ENCODE data around the gene FAM83D. TPM values are rescaled to one million over a fixed set of nuclear protein-coding genes. Genes with fewer than 3 reads are reported as not detected.

Gene FAM83D
- total RNA-seq, 1 donor, result 2.1 TPM

DNA sequence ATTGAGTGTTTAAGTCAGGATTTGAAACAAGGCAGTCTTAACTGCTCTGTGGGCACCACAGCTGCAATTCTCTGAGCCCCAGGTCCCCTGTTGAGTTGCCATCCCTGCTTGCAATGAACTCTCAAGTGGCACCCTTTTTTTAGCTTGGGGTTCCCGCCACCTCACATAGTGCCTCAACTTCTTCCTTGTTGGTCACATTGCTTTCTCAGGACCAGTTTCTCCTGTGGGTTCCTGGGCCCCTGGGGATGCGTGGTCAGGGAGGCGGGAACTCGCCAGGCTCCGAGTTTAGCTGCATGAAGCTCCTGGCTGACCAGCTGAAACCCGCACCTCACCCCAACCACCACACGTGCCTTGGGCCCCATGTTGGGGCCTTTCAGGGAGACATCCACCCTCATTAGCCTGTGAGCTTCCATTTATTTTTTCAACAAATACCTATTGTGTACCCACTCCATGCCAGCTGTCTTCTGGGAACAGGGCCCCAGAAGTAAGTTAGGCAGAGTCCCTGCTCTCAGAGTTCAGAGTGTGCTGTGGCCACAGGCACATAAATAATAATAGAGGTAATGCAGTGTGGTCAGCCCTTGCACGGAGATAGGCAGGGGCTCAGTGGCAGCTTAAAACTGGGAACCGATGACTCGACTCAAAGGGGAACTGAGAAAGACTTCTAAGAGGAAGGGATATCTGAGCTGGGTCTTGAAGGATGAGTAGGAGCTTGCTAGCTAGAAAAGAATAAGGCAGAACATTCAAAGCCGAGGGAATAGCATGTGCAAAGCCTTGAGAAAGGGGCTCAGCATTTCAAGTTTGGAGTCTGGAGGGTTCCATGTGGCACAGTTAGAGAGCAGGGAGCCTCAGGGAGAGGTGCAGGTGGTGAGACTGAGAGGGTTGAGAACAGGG is 33.9 kb upstream of the FAM83D start:
- Histone ChIP-seq H3K4me1 (ENCODE audit: insufficient read depth, low read length) (peaks cover 25% of the 10 kb centered on the region), H3K27me3 (ENCODE audit: insufficient read depth, low read length) (no peaks in the 10 kb centered on the region), H3K9me3 (ENCODE audit: low read depth, low read length) (no peaks in the 10 kb centered on the region), H3K4me3 (ENCODE audit: low read length) (no peak overlapping the region)

DNA sequence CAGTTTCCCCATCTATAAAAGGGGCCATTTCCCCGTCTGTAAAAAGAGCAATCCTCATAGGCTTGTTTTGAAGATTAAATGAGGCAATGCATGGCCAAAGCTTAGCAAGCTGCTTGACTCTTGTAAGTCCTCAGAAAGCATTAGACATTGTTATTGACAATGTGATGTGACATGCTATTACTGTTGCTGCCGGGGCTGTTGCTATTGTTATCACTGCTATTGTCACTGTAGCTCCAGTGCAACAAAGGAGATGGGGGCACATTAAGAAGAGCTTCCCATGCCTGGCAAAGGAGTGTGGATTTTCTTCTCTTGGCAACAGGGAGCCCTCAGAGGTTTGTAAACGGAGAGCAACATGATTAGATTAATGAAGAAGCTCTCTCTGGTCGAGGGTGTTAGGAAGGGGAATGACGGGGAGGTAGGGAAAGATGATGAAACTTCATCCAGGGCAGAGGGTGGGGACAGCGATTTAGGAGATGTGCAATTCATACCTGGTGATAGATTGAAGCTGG is 33.1 kb upstream of the FAM83D start:
- peaks cover 25% of the 10 kb centered on the region for H3K4me1 ChIP-seq (ENCODE audit: insufficient read depth, low read length)
- H3K9me3 ChIP-seq (ENCODE audit: low read depth, low read length), result no peaks in the 10 kb centered on the region
- no peak overlapping the region for H3K4me3 ChIP-seq (ENCODE audit: low read length)
- no peaks in the 10 kb centered on the region for H3K27me3 ChIP-seq (ENCODE audit: insufficient read depth, low read length)

DNA sequence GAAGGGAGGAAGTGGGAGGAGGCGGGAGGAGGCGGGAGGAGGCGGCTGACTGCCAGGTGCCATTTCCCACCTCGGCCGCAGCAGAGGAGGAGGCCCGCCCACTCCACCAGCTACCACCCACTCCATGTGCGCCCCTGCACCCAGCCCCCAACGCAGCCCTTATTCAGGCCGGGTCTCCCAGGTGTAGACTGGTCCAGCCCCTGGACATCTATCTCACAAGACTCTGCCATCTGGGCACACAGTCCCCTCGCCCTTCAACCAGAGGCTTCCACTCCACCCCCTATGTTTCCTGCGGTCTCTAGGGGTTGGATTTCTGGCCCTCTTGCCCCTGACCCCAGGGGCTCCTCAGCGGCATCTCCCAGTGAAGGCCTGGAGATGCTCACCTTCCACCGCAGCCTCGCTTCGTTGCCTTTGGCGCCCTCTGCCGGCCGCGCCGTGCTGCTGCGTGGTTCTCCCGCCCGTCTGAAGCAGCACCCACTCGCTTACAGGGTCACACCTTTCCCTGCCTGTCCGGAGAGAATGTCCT is 32.6 kb upstream of the FAM83D start:
- Histone ChIP-seq H3K9me3 (ENCODE audit: low read depth, low read length) (no peaks in the 10 kb centered on the region), H3K27me3 (ENCODE audit: insufficient read depth, low read length) (no peaks in the 10 kb centered on the region), H3K4me1 (ENCODE audit: insufficient read depth, low read length) (peaks cover 25% of the 10 kb centered on the region), H3K4me3 (ENCODE audit: low read length) (no peak overlapping the region)

DNA sequence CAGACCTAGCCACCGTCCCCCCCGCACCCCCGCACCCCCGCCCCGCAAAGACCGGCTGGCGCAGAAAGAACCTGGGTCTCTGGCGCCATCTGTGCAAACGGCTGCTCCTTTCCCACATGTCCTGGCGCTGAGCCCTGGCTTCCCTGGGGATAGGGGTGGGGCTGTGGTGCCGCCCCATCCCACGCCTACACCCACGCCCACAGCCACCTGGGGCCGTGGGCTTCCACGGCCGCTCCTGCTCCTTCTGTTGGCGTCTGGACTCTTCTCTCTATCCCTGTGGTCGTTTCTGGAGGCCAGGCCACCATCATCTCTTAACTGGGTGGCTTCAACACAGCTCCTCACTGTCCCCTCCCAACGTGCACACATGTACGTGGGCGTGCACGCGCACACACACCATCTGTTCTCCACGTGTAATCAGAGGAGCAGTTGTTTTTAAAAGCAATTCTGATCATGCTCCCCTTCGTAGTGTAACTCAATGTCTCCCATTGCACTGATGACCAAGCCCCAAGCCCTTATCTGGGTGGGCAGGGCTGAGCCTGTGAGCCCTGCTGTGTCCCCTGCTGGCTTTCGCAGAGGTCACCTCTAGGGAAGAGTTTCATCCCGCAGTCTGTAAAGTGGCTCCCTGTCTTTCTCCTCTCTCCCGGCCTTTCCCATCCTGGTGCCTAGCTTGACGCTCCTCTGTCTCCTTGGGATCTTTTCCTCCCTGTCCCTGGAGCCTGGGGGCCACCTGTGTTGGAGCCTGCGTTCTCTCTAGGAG is 31.9 kb upstream of the FAM83D start:
- Histone ChIP-seq H3K4me3 (ENCODE audit: low read length) (no peak overlapping the region), H3K9me3 (ENCODE audit: low read depth, low read length) (no peaks in the 10 kb centered on the region), H3K4me1 (ENCODE audit: insufficient read depth, low read length) (peaks cover 25% of the 10 kb centered on the region), H3K27me3 (ENCODE audit: insufficient read depth, low read length) (no peaks in the 10 kb centered on the region)

DNA sequence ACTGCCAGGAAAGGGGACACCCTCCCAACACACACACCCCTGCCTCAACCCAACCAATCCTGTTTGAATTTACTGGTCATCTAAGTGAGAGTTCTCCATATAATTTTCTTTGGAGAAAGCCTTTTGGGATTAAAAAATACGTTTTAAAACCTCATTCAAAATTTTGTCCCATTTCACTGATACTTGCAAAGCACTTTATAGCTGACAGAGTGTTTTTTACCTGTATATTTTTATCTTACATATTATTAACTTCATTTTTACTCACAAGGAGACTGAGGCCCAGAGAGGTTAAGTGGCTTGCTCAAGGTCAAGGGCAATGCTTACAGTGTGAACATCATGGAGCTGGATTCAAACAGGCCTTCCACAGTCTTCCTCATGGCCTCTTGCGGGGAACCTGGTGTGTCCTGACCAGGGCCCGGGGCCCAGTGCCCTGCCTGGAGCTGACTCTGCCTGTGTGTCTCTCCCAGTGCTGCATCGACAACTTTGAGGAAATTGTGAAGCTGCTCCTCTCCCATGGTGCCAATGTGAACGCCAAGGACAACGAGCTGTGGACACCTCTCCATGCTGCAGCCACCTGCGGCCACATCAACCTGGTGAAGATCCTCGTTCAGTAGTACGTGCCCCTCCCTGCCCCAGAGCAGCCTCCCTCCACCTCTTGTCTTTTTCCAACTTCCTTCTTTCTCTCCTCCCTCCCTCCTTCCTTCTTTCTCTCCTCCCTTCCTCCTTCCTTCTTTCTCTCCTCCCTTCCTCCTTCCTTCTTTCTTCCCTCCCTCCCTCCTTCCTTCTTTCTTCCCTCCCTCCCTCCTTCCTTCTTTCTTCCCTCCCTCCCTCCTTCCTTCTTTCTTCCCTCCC is 30.9 kb upstream of the FAM83D start:
- no peak overlapping the region for H3K4me3 ChIP-seq (ENCODE audit: low read length)
- H3K4me1 ChIP-seq (ENCODE audit: insufficient read depth, low read length), result peaks cover 25% of the 10 kb centered on the region
- no peaks in the 10 kb centered on the region for H3K27me3 ChIP-seq (ENCODE audit: insufficient read depth, low read length)
- H3K9me3 ChIP-seq (ENCODE audit: low read depth, low read length), result no peaks in the 10 kb centered on the region

DNA sequence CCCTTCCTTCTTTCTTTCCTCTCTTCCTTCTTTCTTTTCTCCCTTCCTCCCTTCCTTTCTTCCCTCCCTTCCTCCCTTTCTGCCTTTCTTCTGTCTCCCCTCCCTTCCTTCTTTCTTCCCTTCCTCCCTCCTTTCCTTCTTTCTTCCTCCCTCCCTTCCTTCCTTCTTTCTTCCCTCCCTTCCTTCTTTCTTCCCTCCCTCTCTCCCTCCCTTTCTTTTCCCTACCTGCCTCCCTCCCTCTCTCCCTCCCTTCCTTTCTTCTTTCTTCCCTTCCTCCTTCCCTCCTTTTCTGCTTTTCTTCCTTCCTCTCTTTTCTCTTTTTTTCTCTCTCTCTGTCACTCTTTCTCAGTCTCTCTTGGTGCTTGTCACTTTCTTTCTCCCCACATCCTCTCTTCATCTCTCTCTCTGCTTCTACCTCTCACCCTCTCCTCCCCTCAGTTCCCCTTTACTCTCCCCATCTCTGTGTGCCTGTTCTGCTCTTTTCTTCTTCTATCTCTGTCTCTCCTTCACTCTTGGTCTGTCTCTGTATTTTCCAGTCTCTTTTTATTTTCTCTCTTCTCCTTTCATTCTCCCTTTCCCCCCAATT is 30.1 kb upstream of the FAM83D start:
- H3K4me1 ChIP-seq (ENCODE audit: insufficient read depth, low read length), result peaks cover 25% of the 10 kb centered on the region
- no peaks in the 10 kb centered on the region for H3K27me3 ChIP-seq (ENCODE audit: insufficient read depth, low read length)
- H3K4me3 ChIP-seq (ENCODE audit: low read length), result no peak overlapping the region
- H3K9me3 ChIP-seq (ENCODE audit: low read depth, low read length), result no peaks in the 10 kb centered on the region

DNA sequence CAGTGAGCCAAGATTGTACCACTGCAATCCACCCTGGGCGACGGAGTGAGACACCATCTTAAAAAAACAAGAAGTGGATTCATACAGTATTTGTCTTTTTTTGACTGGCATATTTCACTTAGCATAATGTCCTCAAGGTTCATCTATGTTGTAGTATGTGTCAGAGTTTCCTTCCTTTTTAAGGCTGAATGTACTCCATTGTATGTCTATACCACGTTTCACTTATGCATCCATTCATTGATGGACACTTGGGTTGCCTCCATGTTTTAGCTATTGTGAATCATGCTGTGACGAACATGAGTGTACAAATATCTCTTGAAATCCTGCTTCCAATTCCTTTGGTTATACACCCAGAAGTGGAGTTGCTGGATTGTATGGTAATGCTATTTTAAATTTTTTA is 28.9 kb upstream of the FAM83D start:
- Histone ChIP-seq H3K4me3 (ENCODE audit: low read length) (no peak overlapping the region), H3K9me3 (ENCODE audit: low read depth, low read length) (no peaks in the 10 kb centered on the region), H3K4me1 (ENCODE audit: insufficient read depth, low read length) (peaks cover 18% of the 10 kb centered on the region), H3K27me3 (ENCODE audit: insufficient read depth, low read length) (no peaks in the 10 kb centered on the region)

DNA sequence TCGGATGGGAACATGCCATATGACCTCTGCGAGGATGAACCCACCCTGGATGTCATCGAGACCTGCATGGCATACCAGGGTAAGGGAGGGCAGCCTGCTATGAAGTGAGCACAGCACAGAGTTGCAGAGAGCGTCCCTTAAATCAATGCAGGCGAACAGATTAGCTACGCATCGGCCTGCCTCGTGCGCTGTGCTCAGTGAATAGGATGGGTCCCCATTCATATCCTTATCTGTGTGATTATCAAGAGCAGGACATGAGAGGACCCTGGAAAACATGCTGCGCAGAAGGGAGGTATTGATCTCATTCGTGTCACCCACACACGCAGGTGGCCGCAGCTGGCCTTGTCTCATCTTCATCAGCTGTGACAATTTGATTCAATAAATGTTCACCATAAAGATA is 25.6 kb upstream of the FAM83D start:
- Histone ChIP-seq H3K27me3 (ENCODE audit: insufficient read depth, low read length) (no peaks in the 10 kb centered on the region), H3K9me3 (ENCODE audit: low read depth, low read length) (no peaks in the 10 kb centered on the region), H3K4me1 (ENCODE audit: insufficient read depth, low read length) (no peaks in the 10 kb centered on the region), H3K4me3 (ENCODE audit: low read length) (no peak overlapping the region)

DNA sequence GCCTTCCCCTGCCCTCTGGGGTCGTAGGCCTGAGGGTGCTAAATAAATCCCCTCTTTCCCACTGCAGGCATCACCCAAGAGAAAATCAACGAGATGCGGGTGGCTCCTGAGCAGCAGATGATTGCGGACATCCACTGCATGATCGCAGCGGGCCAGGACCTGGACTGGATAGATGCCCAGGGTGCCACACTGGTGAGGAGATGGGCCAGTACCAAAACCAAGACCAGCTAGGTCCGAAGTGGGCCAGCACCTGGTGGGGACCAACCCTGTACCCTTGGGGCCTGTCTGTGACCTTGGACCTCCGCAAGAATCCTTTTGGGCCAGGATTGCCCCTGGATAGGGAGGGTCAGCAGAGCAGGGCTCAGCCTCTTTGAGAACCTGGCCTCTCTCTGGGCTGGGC is 23.6 kb upstream of the FAM83D start:
- Histone ChIP-seq H3K9me3 (ENCODE audit: low read depth, low read length) (no peaks in the 10 kb centered on the region), H3K27me3 (ENCODE audit: insufficient read depth, low read length) (no peaks in the 10 kb centered on the region), H3K4me3 (ENCODE audit: low read length) (no peak overlapping the region), H3K4me1 (ENCODE audit: insufficient read depth, low read length) (no peaks in the 10 kb centered on the region)

DNA sequence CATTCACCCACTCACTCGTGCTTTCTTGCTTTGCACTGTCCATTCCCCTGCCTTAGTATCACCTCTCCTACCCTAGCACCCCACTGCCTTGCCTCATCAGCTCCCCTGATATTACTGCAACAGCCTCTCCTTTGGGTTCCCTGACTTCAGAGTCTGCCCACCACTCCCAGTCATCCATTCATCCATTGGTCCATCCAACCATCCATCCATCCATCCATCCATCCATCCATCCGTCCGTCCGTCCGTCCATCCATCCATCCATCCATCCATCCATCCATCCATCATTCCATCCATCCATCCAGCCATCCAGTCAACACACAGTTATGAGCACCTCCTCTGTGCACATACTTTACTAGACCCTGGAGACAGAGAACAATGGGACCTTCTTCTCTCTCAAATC is 22.9 kb upstream of the FAM83D start:
- Histone ChIP-seq H3K27me3 (ENCODE audit: insufficient read depth, low read length) (no peaks in the 10 kb centered on the region), H3K4me1 (ENCODE audit: insufficient read depth, low read length) (no peaks in the 10 kb centered on the region), H3K4me3 (ENCODE audit: low read length) (no peak overlapping the region), H3K9me3 (ENCODE audit: low read depth, low read length) (no peaks in the 10 kb centered on the region)

DNA sequence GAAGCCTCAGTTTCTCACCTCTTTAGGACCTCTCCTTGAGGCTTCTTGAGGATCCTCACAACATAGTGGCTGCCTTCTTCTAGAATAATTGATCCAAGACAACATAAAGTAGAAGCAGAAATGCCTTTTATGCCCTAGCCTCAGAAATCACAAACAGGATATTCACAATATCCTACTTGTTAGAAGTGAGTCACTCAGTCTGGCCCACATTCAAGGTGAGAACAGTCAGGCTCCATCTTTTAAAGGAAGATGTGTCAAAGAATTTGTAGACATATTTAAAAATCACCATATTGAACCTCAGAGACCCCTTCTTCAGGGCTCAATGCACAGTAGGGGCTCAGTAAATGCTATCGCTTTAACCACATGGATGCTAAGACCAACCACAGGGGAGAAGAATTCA is 20.8 kb upstream of the FAM83D start:
- H3K9me3 ChIP-seq (ENCODE audit: low read depth, low read length), result no peaks in the 10 kb centered on the region
- no peaks in the 10 kb centered on the region for H3K27me3 ChIP-seq (ENCODE audit: insufficient read depth, low read length)
- H3K4me1 ChIP-seq (ENCODE audit: insufficient read depth, low read length), result no peaks in the 10 kb centered on the region
- no peak overlapping the region for H3K4me3 ChIP-seq (ENCODE audit: low read length)

DNA sequence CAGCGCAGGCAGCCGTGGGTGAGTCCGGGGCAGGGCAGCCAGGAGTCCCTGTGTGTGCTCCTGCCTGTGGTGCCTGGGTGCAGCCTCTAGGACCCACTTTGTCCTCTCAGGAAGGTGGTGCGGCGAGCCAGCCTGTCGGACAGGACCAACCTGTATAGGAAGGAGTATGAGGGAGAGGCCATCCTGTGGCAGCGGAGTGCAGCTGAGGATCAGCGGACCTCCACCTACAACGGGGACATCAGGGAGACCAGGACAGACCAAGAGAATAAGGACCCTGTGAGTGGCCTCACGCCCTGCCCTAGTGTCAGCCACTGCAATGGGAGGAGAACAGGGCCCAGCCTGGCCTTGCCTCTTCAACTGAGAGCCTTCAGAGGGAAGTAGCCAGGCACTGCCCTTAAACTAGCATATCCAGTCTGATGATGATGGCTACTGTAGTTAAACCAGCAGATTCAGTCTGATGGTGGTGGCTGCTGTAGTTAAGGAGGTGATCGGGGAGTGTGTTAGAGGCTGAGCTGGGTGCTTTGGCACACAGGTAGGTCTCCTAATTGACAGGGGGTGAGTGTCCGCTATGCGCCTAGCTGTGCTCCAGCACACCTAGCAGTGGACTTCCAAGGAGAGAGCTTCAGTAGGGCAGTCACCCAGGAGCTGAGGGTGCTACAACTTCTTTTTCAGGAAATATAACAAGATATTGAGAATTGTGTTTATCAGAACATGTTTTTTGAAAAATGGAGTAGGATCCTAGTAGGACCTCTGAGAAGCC is 18.1 kb upstream of the FAM83D start:
- no peak overlapping the region for H3K4me3 ChIP-seq (ENCODE audit: low read length)
- no peaks in the 10 kb centered on the region for H3K27me3 ChIP-seq (ENCODE audit: insufficient read depth, low read length)
- H3K4me1 ChIP-seq (ENCODE audit: insufficient read depth, low read length), result no peaks in the 10 kb centered on the region
- H3K9me3 ChIP-seq (ENCODE audit: low read depth, low read length), result no peaks in the 10 kb centered on the region

DNA sequence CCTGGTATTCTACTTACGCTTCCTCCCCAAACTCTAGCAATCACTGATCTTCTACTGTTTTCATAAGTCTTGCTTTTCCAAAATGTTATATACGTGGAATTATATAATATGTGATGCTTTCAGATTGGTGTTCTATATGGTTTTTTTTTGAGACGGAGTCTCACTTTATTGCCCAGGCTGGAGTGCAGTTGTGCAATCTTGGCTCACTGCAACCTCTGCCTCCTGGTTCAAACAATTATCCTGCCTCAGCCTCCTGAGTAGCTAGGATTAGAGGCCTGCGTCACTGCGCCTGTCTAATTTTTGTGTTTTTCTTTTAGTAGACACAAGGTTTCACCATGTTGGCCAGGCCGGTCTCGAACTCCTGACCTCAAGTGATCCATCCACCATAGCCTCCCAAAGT is 10.9 kb upstream of the FAM83D start:
- Histone ChIP-seq H3K9me3 (ENCODE audit: low read depth, low read length) (no peaks in the 10 kb centered on the region), H3K4me3 (ENCODE audit: low read length) (no peak overlapping the region), H3K27me3 (ENCODE audit: insufficient read depth, low read length) (no peaks in the 10 kb centered on the region), H3K4me1 (ENCODE audit: insufficient read depth, low read length) (no peaks in the 10 kb centered on the region)

DNA sequence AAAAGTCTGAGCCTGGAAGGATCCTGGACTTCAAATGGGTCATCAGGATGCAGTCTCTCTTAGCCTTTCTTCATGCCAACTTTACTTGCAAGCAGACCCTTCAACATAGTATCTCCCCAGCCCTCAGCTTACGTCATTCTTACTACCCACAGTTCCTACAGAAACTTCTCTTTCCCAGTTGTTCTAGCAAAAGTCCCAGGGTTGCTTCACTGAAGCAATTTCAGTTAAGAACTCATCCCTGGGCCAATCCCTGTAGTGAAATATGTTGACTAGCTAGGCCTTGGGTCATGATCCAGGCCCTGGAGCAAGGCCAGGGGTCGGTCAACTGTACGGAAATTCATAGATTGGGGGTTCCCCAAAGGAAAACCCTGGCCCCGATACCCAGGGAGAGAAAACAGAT is 8.6 kb upstream of the FAM83D start:
- Histone ChIP-seq H3K9me3 (ENCODE audit: low read depth, low read length) (no peaks in the 10 kb centered on the region), H3K4me3 (ENCODE audit: low read length) (no peak overlapping the region), H3K4me1 (ENCODE audit: insufficient read depth, low read length) (no peaks in the 10 kb centered on the region), H3K27me3 (ENCODE audit: insufficient read depth, low read length) (no peaks in the 10 kb centered on the region)
